Measurements from ENCODE around the gene OSBPL6. TPM values are rescaled to one million over a fixed set of nuclear protein-coding genes. Genes with fewer than 3 reads are reported as not detected.

Gene OSBPL6
- total RNA-seq, 4 donors from 2014 or later: 1.8 to 3.3 (median 2.3) TPM

DNA sequence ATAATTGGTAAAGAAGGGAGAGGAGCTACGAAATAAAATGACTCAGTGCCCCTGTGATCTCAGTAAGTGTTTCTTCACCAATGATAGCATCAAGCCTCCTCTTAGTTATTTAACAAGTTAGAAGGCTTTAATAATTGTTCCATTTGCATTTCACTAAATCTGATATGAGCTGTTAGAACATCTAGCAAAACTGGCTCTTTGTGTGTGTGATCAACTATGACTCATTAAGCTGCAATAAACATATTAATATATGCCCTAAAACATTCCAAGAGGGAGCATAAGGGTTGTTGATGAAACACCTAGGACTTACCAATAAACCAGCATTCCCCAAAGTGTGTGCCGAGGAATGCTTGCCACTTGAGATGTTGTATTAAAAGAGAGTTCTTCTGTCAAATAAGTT, 115.2 kb downstream of the OSBPL6 start:
- no peak overlapping the region for H3K27ac ChIP-seq (replicated peaks in 1 of 4)
- no peaks in the 10 kb centered on the region for H3K4me1 ChIP-seq
- DNase-seq (ENCODE audit: extremely low spot score): no peak
- H3K36me3 ChIP-seq: no peaks in the 10 kb centered on the region
- TF ChIP-seq POLR2AphosphoS5 (IDR thresholded peaks at IDR 0.05) (no peak), POLR2A (IDR thresholded peaks at IDR 0.05; ENCODE audit: low read depth) (no peak), EP300 (IDR thresholded peaks at IDR 0.05) (no peak)
- TF ChIP-seq, protein P1, sequence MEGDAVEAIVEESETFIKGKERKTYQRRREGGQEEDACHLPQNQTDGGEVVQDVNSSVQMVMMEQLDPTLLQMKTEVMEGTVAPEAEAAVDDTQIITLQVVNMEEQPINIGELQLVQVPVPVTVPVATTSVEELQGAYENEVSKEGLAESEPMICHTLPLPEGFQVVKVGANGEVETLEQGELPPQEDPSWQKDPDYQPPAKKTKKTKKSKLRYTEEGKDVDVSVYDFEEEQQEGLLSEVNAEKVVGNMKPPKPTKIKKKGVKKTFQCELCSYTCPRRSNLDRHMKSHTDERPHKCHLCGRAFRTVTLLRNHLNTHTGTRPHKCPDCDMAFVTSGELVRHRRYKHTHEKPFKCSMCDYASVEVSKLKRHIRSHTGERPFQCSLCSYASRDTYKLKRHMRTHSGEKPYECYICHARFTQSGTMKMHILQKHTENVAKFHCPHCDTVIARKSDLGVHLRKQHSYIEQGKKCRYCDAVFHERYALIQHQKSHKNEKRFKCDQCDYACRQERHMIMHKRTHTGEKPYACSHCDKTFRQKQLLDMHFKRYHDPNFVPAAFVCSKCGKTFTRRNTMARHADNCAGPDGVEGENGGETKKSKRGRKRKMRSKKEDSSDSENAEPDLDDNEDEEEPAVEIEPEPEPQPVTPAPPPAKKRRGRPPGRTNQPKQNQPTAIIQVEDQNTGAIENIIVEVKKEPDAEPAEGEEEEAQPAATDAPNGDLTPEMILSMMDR (IDR thresholded peaks at IDR 0.05): no peak
- intact Hi-C loops (cut with DNase I): no loop called here
- no peaks in the 10 kb centered on the region for H3K9me3 ChIP-seq
- 88% methylated on average over 2 of the region's 2 CpGs for WGBS
- no peaks in the 10 kb centered on the region for H3K27me3 ChIP-seq
- H3K4me3 ChIP-seq: no peak overlapping the region

DNA sequence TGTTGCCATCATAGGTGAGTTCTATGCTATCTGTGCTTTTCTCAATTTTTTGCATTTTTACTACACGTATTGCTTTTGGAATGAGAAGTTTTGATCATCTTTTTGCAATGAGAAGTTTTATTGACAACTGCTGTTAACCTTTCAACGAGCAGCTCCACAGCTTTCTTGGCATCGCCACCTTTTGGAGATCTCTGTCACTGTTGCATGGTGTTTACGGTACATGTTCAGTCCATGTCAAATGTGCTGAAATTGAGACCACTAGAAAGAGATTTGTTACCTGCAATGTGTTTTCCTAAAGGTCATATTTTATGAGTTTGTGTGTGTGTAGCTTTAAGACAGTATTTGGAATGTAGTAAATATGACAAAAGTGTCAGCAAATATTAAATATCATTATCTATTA, 120.8 kb downstream of the OSBPL6 start:
- H3K27ac ChIP-seq (replicated peaks in 1 of 4): no peak overlapping the region
- no peaks in the 10 kb centered on the region for H3K27me3 ChIP-seq
- no peaks in the 10 kb centered on the region for H3K36me3 ChIP-seq
- no peaks in the 10 kb centered on the region for H3K4me1 ChIP-seq
- TF ChIP-seq, protein P1 (IDR thresholded peaks at IDR 0.05): no peak
- TF ChIP-seq POLR2A (IDR thresholded peaks at IDR 0.05; ENCODE audit: low read depth) (no peak), EP300 (IDR thresholded peaks at IDR 0.05) (no peak), POLR2AphosphoS5 (IDR thresholded peaks at IDR 0.05) (no peak)
- DNase-seq (ENCODE audit: extremely low spot score): no peak
- no peaks in the 10 kb centered on the region for H3K9me3 ChIP-seq
- intact Hi-C loops (cut with DNase I): no loop called here
- 86% methylated on average over 4 of the region's 4 CpGs for WGBS
- no peak overlapping the region for H3K4me3 ChIP-seq

DNA sequence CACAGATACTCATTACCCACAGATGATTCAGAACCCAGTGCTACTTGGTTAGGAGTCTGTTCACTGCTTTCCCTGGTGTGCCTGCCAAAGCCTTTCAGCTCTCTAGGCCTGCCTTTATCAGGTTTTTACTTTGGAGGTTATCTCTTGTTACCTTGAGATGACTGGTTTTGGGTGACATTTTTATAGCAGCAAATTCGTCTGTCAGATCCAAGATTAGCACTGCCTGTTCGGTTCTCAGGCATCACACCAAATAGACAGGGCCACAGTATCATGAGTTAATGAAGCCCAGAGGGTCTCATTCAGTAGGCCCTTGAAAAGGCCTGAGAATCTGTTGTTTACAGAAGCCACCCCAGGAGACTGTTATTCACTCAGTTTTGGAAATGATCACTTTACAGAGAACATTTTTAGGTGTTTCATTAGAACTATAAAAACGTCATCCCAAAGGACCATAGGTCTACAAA, 121.2 kb downstream of the OSBPL6 start:
- intact Hi-C loops (cut with DNase I): no loop called here
- TF ChIP-seq, protein P1 (IDR thresholded peaks at IDR 0.05): no peak
- TF ChIP-seq POLR2A (IDR thresholded peaks at IDR 0.05; ENCODE audit: low read depth) (no peak), POLR2AphosphoS5 (IDR thresholded peaks at IDR 0.05) (no peak), EP300 (IDR thresholded peaks at IDR 0.05) (no peak)
- 60% methylated on average over 3 of the region's 3 CpGs for WGBS
- H3K36me3 ChIP-seq: no peaks in the 10 kb centered on the region
- H3K9me3 ChIP-seq: no peaks in the 10 kb centered on the region
- H3K4me1 ChIP-seq: no peaks in the 10 kb centered on the region
- H3K27me3 ChIP-seq: no peaks in the 10 kb centered on the region
- H3K27ac ChIP-seq (replicated peaks in 1 of 4): no peak overlapping the region
- DNase-seq (ENCODE audit: extremely low spot score): no peak
- H3K4me3 ChIP-seq: no peak overlapping the region

DNA sequence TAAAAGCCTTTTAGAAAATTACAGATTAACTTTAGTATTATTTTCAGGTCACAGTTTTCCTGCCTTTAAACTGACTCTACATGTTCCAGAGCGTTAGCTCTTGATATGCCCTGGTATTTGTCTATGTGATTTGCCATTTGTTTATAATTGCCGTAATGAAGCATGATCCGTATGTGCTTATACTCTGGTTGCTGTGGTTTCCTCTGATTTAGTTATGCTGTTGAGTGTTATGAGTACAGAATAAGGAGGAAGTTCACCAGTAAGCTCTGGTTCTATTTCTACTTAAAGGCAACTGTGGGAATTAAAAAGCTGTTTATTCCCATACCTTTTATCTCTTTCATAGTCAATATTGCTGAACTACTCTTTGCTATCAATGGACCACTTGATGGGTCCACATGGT, 123.5 kb downstream of the OSBPL6 start:
- Histone ChIP-seq H3K27me3 (no peaks in the 10 kb centered on the region), H3K36me3 (no peaks in the 10 kb centered on the region), H3K4me1 (no peaks in the 10 kb centered on the region), H3K27ac (replicated peaks in 1 of 4) (no peak overlapping the region), H3K9me3 (no peaks in the 10 kb centered on the region), H3K4me3 (no peak overlapping the region)
- no peak for DNase-seq (ENCODE audit: extremely low spot score)
- 63% methylated on average over 3 of the region's 3 CpGs for WGBS
- TF ChIP-seq, protein P1 (IDR thresholded peaks at IDR 0.05): no peak
- TF ChIP-seq EP300 (IDR thresholded peaks at IDR 0.05): no peak
- TF ChIP-seq POLR2AphosphoS5 (IDR thresholded peaks at IDR 0.05): no peak
- TF ChIP-seq POLR2A (IDR thresholded peaks at IDR 0.05; ENCODE audit: low read depth): no peak
- intact Hi-C loops (cut with DNase I): no loop called here

DNA sequence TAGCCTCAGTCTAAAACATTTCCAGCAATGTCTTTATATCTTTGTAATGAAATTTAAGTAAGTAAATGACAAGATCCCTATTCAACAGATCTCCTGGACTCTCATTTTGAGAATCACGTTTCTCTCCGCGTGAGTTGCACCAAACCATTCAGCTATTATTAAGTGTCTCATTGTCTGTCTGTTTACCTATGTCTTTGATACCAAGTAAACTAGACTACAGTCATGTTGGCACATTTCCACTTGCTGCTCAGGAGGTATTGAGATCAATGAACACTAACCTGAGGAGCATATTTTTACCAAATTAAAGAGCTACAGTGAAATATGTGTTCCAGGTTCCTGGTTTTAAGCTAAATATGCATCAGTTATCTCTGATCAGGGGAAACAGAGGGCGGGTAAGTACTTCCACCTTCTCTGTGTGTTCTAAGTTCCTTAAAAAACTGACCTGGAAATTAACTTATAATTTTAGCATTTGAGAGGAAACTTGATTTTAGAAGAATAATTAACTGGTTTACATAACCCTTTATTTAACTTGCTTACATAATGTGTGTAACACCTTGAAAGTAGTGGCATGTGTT, 125.8 kb downstream of the OSBPL6 start:
- no peak for DNase-seq (ENCODE audit: extremely low spot score)
- intact Hi-C loops (cut with DNase I): no loop called here
- H3K36me3 ChIP-seq: no peaks in the 10 kb centered on the region
- 84% methylated on average over 4 of the region's 4 CpGs for WGBS
- no peak overlapping the region for H3K4me3 ChIP-seq
- no peaks in the 10 kb centered on the region for H3K27me3 ChIP-seq
- H3K4me1 ChIP-seq: no peaks in the 10 kb centered on the region
- TF ChIP-seq POLR2AphosphoS5 (IDR thresholded peaks at IDR 0.05) (no peak), EP300 (IDR thresholded peaks at IDR 0.05) (no peak), POLR2A (IDR thresholded peaks at IDR 0.05; ENCODE audit: low read depth) (no peak)
- TF ChIP-seq, protein P1 (IDR thresholded peaks at IDR 0.05): no peak
- no peaks in the 10 kb centered on the region for H3K9me3 ChIP-seq
- H3K27ac ChIP-seq (replicated peaks in 1 of 4): no peak overlapping the region
